ENCODE results near the gene TTC22. TPM values are rescaled to one million over a fixed set of nuclear protein-coding genes. Genes with fewer than 3 reads are reported as not detected.

TTC22 gene
- total RNA-seq: 1 to 10 TPM; 1.4 to 9.6 TPM

- H3K27ac Mint-ChIP-seq: peak within 1 kb of the TSS; percentile 76 to 98
These were observed at the start of gene TTC22 for GRCh38 chr1:54800899-54801759. TSS of gene TTC22 (minus strand) at chr1:54801323. CDS start at chr1:54801163, 160 bp downstream.

GRCh38 chr1:54850737-54851136 is 49.6 kb upstream of the TTC22 start:
- Mint-ChIP-seq H3K36me3 (peaks cover 34 to 37% of the 10 kb centered on the region in 2 donors), H3K27ac (no peak overlapping the region), H3K9me3 (no peaks in the 10 kb centered on the region)
- no peak for DNase-seq (ENCODE audit: low spot score in 2 of 2)
- no peak for ATAC-seq

More at GRCh38 chr1:54800899-54801759, at the start of gene TTC22:
- Mint-ChIP-seq H3K36me3 (peaks cover 0 to 6% of the 10 kb centered on the region in 2 donors), H3K9me3 (no peaks in the 10 kb centered on the region)
- peak; percentile 76 to 79 for DNase-seq (ENCODE audit: low spot score in 2 of 2)
- ATAC-seq: peak; percentile 62 to 71

- no peak for DNase-seq (ENCODE audit: low spot score in 2 of 2)
- ATAC-seq: no peak
- Mint-ChIP-seq H3K27ac (no peak overlapping the region), H3K9me3 (no peaks in the 10 kb centered on the region), H3K36me3 (peaks cover 34 to 37% of the 10 kb centered on the region in 2 donors)
These were observed 49.1 kb upstream of the TTC22 start for GRCh38 chr1:54850069-54850730.

GRCh38 chr1:54849219-54850068 is 48.3 kb upstream of the TTC22 start:
- H3K9me3 Mint-ChIP-seq: no peaks in the 10 kb centered on the region
- H3K27ac Mint-ChIP-seq: no peak overlapping the region
- DNase-seq (ENCODE audit: low spot score in 2 of 2): no peak
- no peak for ATAC-seq
- H3K36me3 Mint-ChIP-seq: peaks cover 34 to 37% of the 10 kb centered on the region in 2 donors

GRCh38 chr1:54848134-54848948 is 47.2 kb upstream of the TTC22 start:
- ATAC-seq: no peak
- DNase-seq (ENCODE audit: low spot score in 2 of 2): no peak
- H3K9me3 Mint-ChIP-seq: no peaks in the 10 kb centered on the region
- H3K36me3 Mint-ChIP-seq: peaks cover 29 to 30% of the 10 kb centered on the region in 2 donors
- H3K27ac Mint-ChIP-seq: no peak overlapping the region

- no peak for ATAC-seq
- H3K9me3 Mint-ChIP-seq: no peaks in the 10 kb centered on the region
These were observed 45.7 kb upstream of the TTC22 start for GRCh38 chr1:54846716-54847284.

GRCh38 chr1:54846301-54846700 is 45.2 kb upstream of the TTC22 start:
- ATAC-seq (no peak), DNase-seq (ENCODE audit: low spot score in 2 of 2) (no peak)
- no peaks in the 10 kb centered on the region for H3K9me3 Mint-ChIP-seq
- H3K27ac Mint-ChIP-seq: no peak overlapping the region
- peaks cover 20 to 21% of the 10 kb centered on the region in 2 donors for H3K36me3 Mint-ChIP-seq

More at GRCh38 chr1:54846716-54847284, 45.7 kb upstream of the TTC22 start:
- DNase-seq (ENCODE audit: low spot score in 2 of 2): no peak
- Mint-ChIP-seq H3K36me3 (peaks cover 24% of the 10 kb centered on the region in 2 donors), H3K27ac (no peak overlapping the region)

- H3K36me3 Mint-ChIP-seq: peaks cover 16 to 21% of the 10 kb centered on the region in 2 donors
- ATAC-seq (no peak), DNase-seq (ENCODE audit: low spot score in 2 of 2) (no peak)
- no peak overlapping the region for H3K27ac Mint-ChIP-seq
- H3K9me3 Mint-ChIP-seq: no peaks in the 10 kb centered on the region
These were observed 44.6 kb upstream of the TTC22 start for GRCh38 chr1:54845772-54846171.

GRCh38 chr1:54844564-54844963 is 43.4 kb upstream of the TTC22 start:
- H3K36me3 Mint-ChIP-seq: peaks cover 8 to 15% of the 10 kb centered on the region in 2 donors
- no peak overlapping the region for H3K27ac Mint-ChIP-seq
- no peak for ATAC-seq
- DNase-seq (ENCODE audit: low spot score in 2 of 2): no peak
- H3K9me3 Mint-ChIP-seq: no peaks in the 10 kb centered on the region

- ATAC-seq (no peak), DNase-seq (ENCODE audit: low spot score in 2 of 2) (no peak)
- Mint-ChIP-seq H3K27ac (no peak overlapping the region), H3K36me3 (peaks cover 3 to 4% of the 10 kb centered on the region in 2 donors), H3K9me3 (no peaks in the 10 kb centered on the region)
These were observed 42.3 kb upstream of the TTC22 start for GRCh38 chr1:54843449-54843848.

GRCh38 chr1:54842963-54843362 is 41.8 kb upstream of the TTC22 start:
- H3K9me3 Mint-ChIP-seq: no peaks in the 10 kb centered on the region
- peak overlapping the region in 1 of 2 donors; percentile 62 for H3K27ac Mint-ChIP-seq
- no peaks in the 10 kb centered on the region for H3K36me3 Mint-ChIP-seq
- DNase-seq (ENCODE audit: low spot score in 2 of 2): no peak
- no peak for ATAC-seq

GRCh38 chr1:54842206-54842915 is 41.2 kb upstream of the TTC22 start:
- DNase-seq (ENCODE audit: low spot score in 2 of 2) (no peak), ATAC-seq (no peak)
- no peaks in the 10 kb centered on the region for H3K9me3 Mint-ChIP-seq
- peak overlapping the region in 1 of 2 donors; percentile 62 for H3K27ac Mint-ChIP-seq
- no peaks in the 10 kb centered on the region for H3K36me3 Mint-ChIP-seq

- DNase-seq (ENCODE audit: low spot score in 2 of 2) (no peak), ATAC-seq (no peak)
- Mint-ChIP-seq H3K9me3 (no peaks in the 10 kb centered on the region), H3K27ac (no peak overlapping the region), H3K36me3 (no peaks in the 10 kb centered on the region)
These were observed 38.7 kb upstream of the TTC22 start for GRCh38 chr1:54839824-54840223.

- no peaks in the 10 kb centered on the region for H3K9me3 Mint-ChIP-seq
These were observed 37.5 kb upstream of the TTC22 start for GRCh38 chr1:54838565-54839180.

More at GRCh38 chr1:54838565-54839180, 37.5 kb upstream of the TTC22 start:
- DNase-seq (ENCODE audit: low spot score in 2 of 2) (no peak), ATAC-seq (no peak)
- Mint-ChIP-seq H3K36me3 (no peaks in the 10 kb centered on the region), H3K27ac (no peak overlapping the region)

All from activated naive CD4-positive, alpha-beta T cell treated with anti-CD3 and anti-CD28 coated beads, Interleukin-2, amount 50 U/mL, for 72 hours (primary cell).